Parathyroid adenoma (tissue), 2 donors: ENCODE results near the gene SLC46A2.

ENCODE experiments used
- H2AFZ ChIP-seq: fragments of 300-600 bp; sonication (generic); one replicate; pipeline ENCODE4 v1.7.0; 2017; ENCODE audit warnings: antibody characterized with exemption, mild to moderate bottlenecking
- H3K27ac ChIP-seq: fragments of 300-600 bp; sonication (generic); one replicate; pipeline ENCODE4 v1.7.0; 2017
- H3K27me3 ChIP-seq: fragments of 300-600 bp; sonication (generic); one replicate; pipeline ENCODE4 v1.7.0; 2017; ENCODE audit warnings: low read length; ENCODE audit not compliant: control insufficient read depth, insufficient read depth
- H3K36me3 ChIP-seq: fragments of 300-600 bp; sonication (generic); one replicate; pipeline ENCODE4 v1.7.0; 2017; ENCODE audit warnings: low read length; ENCODE audit not compliant: control insufficient read depth, insufficient read depth
- H3K4me1 ChIP-seq: fragments of 300-600 bp; sonication (generic); one replicate; pipeline ENCODE4 v1.7.0; 2017; ENCODE audit warnings: control low read depth
- H3K4me2 ChIP-seq: fragments of 300-600 bp; sonication (generic); one replicate; pipeline ENCODE4 v1.7.0; 2017; ENCODE audit warnings: low read length
- H3K4me3 ChIP-seq: fragments of 300-600 bp; sonication (generic); one replicate; pipeline ENCODE4 v1.7.0; 2017; ENCODE audit warnings: low read depth, low read length
- H3K79me2 ChIP-seq: fragments of 300-600 bp; sonication (generic); one replicate; pipeline ENCODE4 v1.7.0; 2017; ENCODE audit warnings: control low read depth
- H3K9ac ChIP-seq: fragments of 300-600 bp; sonication (generic); one replicate; pipeline ENCODE4 v1.7.0; 2017; ENCODE audit warnings: mild to moderate bottlenecking
- H3K9me3 ChIP-seq: fragments of 300-600 bp; sonication (generic); one replicate; pipeline ENCODE4 v1.7.0; 2017; ENCODE audit warnings: low read length; ENCODE audit not compliant: control insufficient read depth
- TF ChIP-seq, protein P1 (sequence below): fragments of 300-600 bp; sonication (generic); IDR thresholded peaks from one replicate; pipeline ENCODE4 v1.7.0; 2017; ENCODE audit warnings: antibody characterized with exemption, mild to moderate bottlenecking
- donor health status: primary hyperparathyroidism.

Gene SLC46A2

DNA sequence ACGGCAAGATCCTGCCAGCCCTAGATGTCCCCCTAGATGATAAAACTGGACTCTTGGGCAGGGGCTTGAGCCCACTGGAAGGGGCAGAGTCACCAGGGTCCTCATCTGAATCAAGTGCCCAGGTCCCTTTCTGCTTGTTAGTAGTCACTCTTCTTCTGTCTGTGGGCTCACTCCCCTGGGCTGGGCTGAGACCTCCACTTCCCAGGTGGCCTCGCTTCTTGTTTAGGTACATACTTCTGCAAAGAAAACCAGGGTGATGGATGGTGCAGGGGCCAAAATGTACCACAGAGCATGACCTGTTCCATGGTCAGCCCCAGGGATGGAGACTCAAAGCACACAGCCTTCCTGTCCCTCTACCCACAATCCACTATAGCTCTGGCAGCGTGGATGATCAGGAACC is 845 bp upstream of the SLC46A2 start:
- Histone ChIP-seq H2AFZ (no peak overlapping the region), H3K36me3 (no peaks in the 10 kb centered on the region), H3K4me3 (no peak overlapping the region), H3K27me3 (no peaks in the 10 kb centered on the region), H3K79me2 (no peaks in the 10 kb centered on the region), H3K4me1 (no peaks in the 10 kb centered on the region), H3K27ac (no peak overlapping the region), H3K4me2 (no peak overlapping the region), H3K9me3 (no peaks in the 10 kb centered on the region), H3K9ac (no peak overlapping the region)
- TF ChIP-seq, protein P1, sequence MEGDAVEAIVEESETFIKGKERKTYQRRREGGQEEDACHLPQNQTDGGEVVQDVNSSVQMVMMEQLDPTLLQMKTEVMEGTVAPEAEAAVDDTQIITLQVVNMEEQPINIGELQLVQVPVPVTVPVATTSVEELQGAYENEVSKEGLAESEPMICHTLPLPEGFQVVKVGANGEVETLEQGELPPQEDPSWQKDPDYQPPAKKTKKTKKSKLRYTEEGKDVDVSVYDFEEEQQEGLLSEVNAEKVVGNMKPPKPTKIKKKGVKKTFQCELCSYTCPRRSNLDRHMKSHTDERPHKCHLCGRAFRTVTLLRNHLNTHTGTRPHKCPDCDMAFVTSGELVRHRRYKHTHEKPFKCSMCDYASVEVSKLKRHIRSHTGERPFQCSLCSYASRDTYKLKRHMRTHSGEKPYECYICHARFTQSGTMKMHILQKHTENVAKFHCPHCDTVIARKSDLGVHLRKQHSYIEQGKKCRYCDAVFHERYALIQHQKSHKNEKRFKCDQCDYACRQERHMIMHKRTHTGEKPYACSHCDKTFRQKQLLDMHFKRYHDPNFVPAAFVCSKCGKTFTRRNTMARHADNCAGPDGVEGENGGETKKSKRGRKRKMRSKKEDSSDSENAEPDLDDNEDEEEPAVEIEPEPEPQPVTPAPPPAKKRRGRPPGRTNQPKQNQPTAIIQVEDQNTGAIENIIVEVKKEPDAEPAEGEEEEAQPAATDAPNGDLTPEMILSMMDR = no peak

DNA sequence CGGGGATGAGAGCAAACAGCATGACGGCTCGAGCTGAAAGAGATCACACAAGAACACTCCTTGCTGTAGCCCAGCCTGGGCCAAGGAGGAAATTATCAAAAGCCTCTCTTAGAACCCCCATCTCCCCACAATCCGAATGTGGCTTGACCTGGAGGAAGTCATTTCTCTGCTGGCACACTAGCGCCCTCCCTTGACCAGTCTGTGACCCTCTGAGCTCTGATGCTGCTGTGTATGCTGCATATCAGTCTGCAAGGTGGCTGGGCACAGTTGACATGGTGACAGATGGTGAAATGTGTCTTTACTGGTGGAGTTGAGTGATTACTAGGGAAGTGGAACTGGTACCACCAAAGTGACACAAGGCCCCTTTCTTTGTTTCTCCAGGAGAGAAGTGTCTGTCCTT is 3.3 kb downstream of the SLC46A2 start:
- Histone ChIP-seq H3K4me2 (no peak overlapping the region), H3K27me3 (no peaks in the 10 kb centered on the region), H3K79me2 (no peaks in the 10 kb centered on the region), H3K9ac (no peak overlapping the region), H2AFZ (no peak overlapping the region), H3K27ac (no peak overlapping the region), H3K4me1 (no peaks in the 10 kb centered on the region), H3K9me3 (no peaks in the 10 kb centered on the region), H3K4me3 (no peak overlapping the region), H3K36me3 (no peaks in the 10 kb centered on the region)
- TF ChIP-seq, protein P1 = no peak

DNA sequence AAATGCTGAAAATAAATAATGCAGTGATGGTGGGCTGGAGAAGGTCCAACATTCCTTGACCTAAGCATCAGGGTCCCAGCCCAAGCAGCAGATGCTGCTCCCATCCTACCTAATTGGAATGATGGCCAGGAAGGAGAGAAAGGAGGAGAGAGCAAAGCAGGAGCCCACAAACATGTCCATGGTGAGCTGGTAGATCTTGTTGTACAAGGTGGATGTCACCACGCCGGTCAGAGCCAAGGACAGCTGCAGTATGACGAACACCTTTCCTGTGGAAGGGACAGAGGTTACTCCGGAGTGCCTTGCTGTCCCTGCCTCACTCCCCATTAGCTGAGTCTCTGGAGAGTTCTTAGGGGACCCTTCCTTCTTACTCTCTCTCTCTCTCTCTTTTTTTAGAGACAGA is 4.3 kb downstream of the SLC46A2 start:
- no peak overlapping the region for H3K9ac ChIP-seq
- no peaks in the 10 kb centered on the region for H3K36me3 ChIP-seq
- no peaks in the 10 kb centered on the region for H3K4me1 ChIP-seq
- H3K9me3 ChIP-seq = no peaks in the 10 kb centered on the region
- no peak overlapping the region for H3K4me3 ChIP-seq
- no peak overlapping the region for H3K27ac ChIP-seq
- no peak overlapping the region for H2AFZ ChIP-seq
- no peak overlapping the region for H3K4me2 ChIP-seq
- TF ChIP-seq, protein P1 = no peak
- no peaks in the 10 kb centered on the region for H3K79me2 ChIP-seq
- no peaks in the 10 kb centered on the region for H3K27me3 ChIP-seq

DNA sequence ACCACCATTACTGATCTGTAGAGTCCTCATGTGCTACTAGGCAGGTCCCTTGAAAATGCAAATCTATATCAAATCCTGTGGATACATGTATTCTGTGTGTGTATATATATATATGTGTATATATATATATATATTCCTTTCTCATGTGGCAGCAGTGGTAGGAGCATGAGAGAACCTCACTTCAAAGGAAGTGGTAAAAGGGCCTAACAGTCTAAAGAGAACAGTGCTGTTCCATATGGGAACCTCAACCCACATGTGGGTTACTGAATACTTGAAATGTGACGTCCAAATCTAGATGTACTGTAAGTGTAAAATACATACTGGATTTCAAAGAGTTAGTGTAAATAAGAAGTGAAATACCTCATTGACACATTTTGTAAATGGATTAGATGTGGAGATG is 5.4 kb downstream of the SLC46A2 start:
- H2AFZ ChIP-seq = no peak overlapping the region
- no peak overlapping the region for H3K9ac ChIP-seq
- H3K36me3 ChIP-seq = no peaks in the 10 kb centered on the region
- no peak overlapping the region for H3K4me2 ChIP-seq
- H3K4me1 ChIP-seq = no peaks in the 10 kb centered on the region
- H3K79me2 ChIP-seq = no peaks in the 10 kb centered on the region
- no peaks in the 10 kb centered on the region for H3K27me3 ChIP-seq
- no peak overlapping the region for H3K4me3 ChIP-seq
- H3K9me3 ChIP-seq = no peaks in the 10 kb centered on the region
- H3K27ac ChIP-seq = no peak overlapping the region
- TF ChIP-seq, protein P1 = no peak

DNA sequence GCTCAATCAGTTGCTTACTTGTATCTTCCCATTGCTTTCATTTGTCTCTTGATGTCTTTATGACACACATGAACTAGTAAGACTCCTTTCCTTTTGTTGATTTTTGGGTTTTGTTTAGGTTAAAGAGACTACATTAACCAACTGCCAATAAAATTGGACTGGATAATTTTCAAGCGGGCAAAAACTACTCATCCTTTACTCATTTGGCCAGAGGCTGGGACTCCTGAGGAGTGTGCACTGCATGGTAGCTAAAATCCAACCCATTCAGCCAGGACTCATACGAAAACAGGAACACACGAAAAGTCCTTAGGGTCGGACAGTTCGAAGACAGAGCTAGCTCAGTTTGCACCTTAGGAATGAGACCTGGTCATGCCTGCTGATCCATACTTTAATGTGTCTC is 6.0 kb downstream of the SLC46A2 start:
- Histone ChIP-seq H3K4me2 (no peak overlapping the region), H3K4me1 (no peaks in the 10 kb centered on the region), H3K9ac (no peak overlapping the region), H3K79me2 (no peaks in the 10 kb centered on the region), H3K36me3 (no peaks in the 10 kb centered on the region), H3K4me3 (no peak overlapping the region), H2AFZ (no peak overlapping the region), H3K9me3 (no peaks in the 10 kb centered on the region), H3K27me3 (no peaks in the 10 kb centered on the region), H3K27ac (no peak overlapping the region)
- TF ChIP-seq, protein P1 = no peak
